Neural cell (in vitro differentiated cells): Measurements from ENCODE around the gene PPP2R2B. TPM values are rescaled to one million over a fixed set of nuclear protein-coding genes. Genes with fewer than 3 reads are reported as not detected.

Experiments used
- H2AFZ ChIP-seq: fragments of 200-600, 300-800 bp; sonication (generic), shearing (Covaris generic); 2 replicates; pipeline ENCODE4 v1.6.0; 2014; ENCODE audit warnings: low read depth, mild to moderate bottlenecking, antibody characterized with exemption, low read length, moderate library complexity
- H3F3A ChIP-seq: fragments of 200-600 bp; shearing (Covaris generic); 2 replicates; pipeline ENCODE4 v1.6.1; 2016; ENCODE audit warnings: mild to moderate bottlenecking, moderate library complexity, mixed read lengths, antibody characterized with exemption, low read length; ENCODE audit not compliant: insufficient read depth, poor library complexity, severe bottlenecking
- H3K27ac ChIP-seq: fragments of 200-600, 300-800 bp; sonication (generic), shearing (Covaris generic); 2 replicates; pipeline ENCODE4 v1.5.1; 2014; ENCODE audit warnings: mild to moderate bottlenecking, low read length, moderate library complexity
- H3K27me3 ChIP-seq: fragments of 300-800, 200-600 bp; sonication (generic), shearing (Covaris generic); 2 replicates; pipeline ENCODE4 v1.6.0; 2014; ENCODE audit warnings: mild to moderate bottlenecking, low read depth, low read length, moderate library complexity; ENCODE audit not compliant: insufficient read depth
- H3K36me3 ChIP-seq: fragments of 300-800, 200-600 bp; sonication (generic), shearing (Covaris generic); 2 replicates; pipeline ENCODE4 v1.5.1; 2014; ENCODE audit warnings: mild to moderate bottlenecking, antibody characterized with exemption, low read length, moderate library complexity; ENCODE audit not compliant: insufficient read depth
- H3K4me2 ChIP-seq: fragments of 300-800, 200-600 bp; sonication (generic), shearing (Covaris generic); 2 replicates; pipeline ENCODE4 v1.6.0; 2014; ENCODE audit warnings: mild to moderate bottlenecking, low read length
- H3K4me3 ChIP-seq: fragments of 300-800, 200-600 bp; sonication (generic), shearing (Covaris generic); 2 replicates; pipeline ENCODE4 v1.5.1; 2014; ENCODE audit warnings: mild to moderate bottlenecking, low read length, moderate library complexity
- H3K79me2 ChIP-seq: fragments of 200-600 bp; shearing (Covaris generic); replicated peaks from 2 replicates; pipeline ENCODE4 v1.6.0; 2014; ENCODE audit warnings: mild to moderate bottlenecking, low read length, moderate library complexity; ENCODE audit not compliant: insufficient read depth
- H3K9ac ChIP-seq: fragments of 300-800, 200-600 bp; sonication (generic), shearing (Covaris generic); 2 replicates; pipeline ENCODE4 v1.6.1; 2016; ENCODE audit warnings: mild to moderate bottlenecking, low read length, mixed read lengths
- H3K9me2 ChIP-seq: fragments of 200-600 bp; shearing (Covaris generic); 2 replicates; pipeline ENCODE4 v1.6.1; 2016; ENCODE audit warnings: mild to moderate bottlenecking, low read length, mixed read lengths; ENCODE audit not compliant: insufficient read depth
- H3K9me3 ChIP-seq: fragments of 200-600, 300-800 bp; sonication (generic), shearing (Covaris generic); 2 replicates; pipeline ENCODE4 v1.6.1; 2016; ENCODE audit warnings: mild to moderate bottlenecking, mixed run types, low read length, moderate library complexity, mixed read lengths
- H4K20me1 ChIP-seq: fragments of 200-600 bp; shearing (Covaris generic); 2 replicates; pipeline ENCODE4 v1.6.1; 2016; ENCODE audit warnings: mild to moderate bottlenecking, mixed run types; ENCODE audit not compliant: insufficient read depth
- CTCF ChIP-seq: fragments of 450-650 bp; IDR thresholded peaks from 2 replicates; pipeline ENCODE4 v1.5.1; 2014; ENCODE audit warnings: antibody characterized with exemption, mild to moderate bottlenecking, moderate library complexity; ENCODE audit not compliant: poor library complexity, severe bottlenecking
- EP300 ChIP-seq: fragments of 450-650 bp; conservative IDR thresholded peaks from 2 replicates; pipeline ENCODE4 v1.6.1; 2014; ENCODE audit warnings: antibody characterized with exemption, mild to moderate bottlenecking, moderate library complexity; ENCODE audit not compliant: poor library complexity, severe bottlenecking
- EZH2 ChIP-seq: fragments of 200-600, 300-800 bp; shearing (Covaris generic), sonication (generic); IDR thresholded peaks from 2 replicates; pipeline ENCODE4 v1.6.1; 2014; ENCODE audit warnings: antibody characterized with exemption, low read length, borderline replicate concordance, mild to moderate bottlenecking; ENCODE audit not compliant: insufficient read depth, poor library complexity, severe bottlenecking
- MXI1 ChIP-seq: fragments of 450-650 bp; conservative IDR thresholded peaks from 2 replicates; pipeline ENCODE4 v1.6.1; 2014; ENCODE audit warnings: antibody characterized with exemption, mild to moderate bottlenecking; ENCODE audit not compliant: poor library complexity, severe bottlenecking
- POLR2AphosphoS5 ChIP-seq: IDR thresholded peaks from 2 replicates; pipeline ENCODE4 v1.6.1; 2012
- RAD21 ChIP-seq: fragments of 450-650 bp; conservative IDR thresholded peaks from 2 replicates; pipeline ENCODE4 v1.6.1; 2014; ENCODE audit warnings: antibody characterized with exemption, mild to moderate bottlenecking, moderate library complexity
- REST ChIP-seq: IDR thresholded peaks from 2 replicates; pipeline ENCODE4 v1.6.1; 2012; ENCODE audit warnings: borderline replicate concordance
- SMC3 ChIP-seq: fragments of 450-650 bp; conservative IDR thresholded peaks from 2 replicates; pipeline ENCODE4 v1.6.1; 2014; ENCODE audit warnings: antibody characterized with exemption, mild to moderate bottlenecking, moderate library complexity; ENCODE audit not compliant: poor library complexity
- TAF1 ChIP-seq: IDR thresholded peaks from 2 replicates; pipeline ENCODE4 v1.6.1; 2012; ENCODE audit warnings: low read depth
- polyA plus RNA-seq: library from polyadenylated mRNA; depleted of rRNA; stranded (reverse); fragments of >200 nt; gene quantifications from 2 replicates; pipeline ENCODE4 v1.2.3, GENCODE V29; 2014

PPP2R2B gene
- polyA plus RNA-seq, 1 donor from 2014 or later = 250 TPM

- Histone ChIP-seq H2AFZ (no peak overlapping the region), H3K9me2 (no peaks in the 10 kb centered on the region), H3K9me3 (no peaks in the 10 kb centered on the region), H3K79me2 (no peaks in the 10 kb centered on the region), H3K36me3 (no peaks in the 10 kb centered on the region), H3K4me3 (no peak overlapping the region), H3K27ac (no peak overlapping the region), H3K4me2 (no peak overlapping the region), H4K20me1 (no peaks in the 10 kb centered on the region), H3K9ac (no peak overlapping the region), H3K27me3 (no peaks in the 10 kb centered on the region), H3F3A (no peaks in the 10 kb centered on the region)
- no peak for TF ChIP-seq EP300
- no peak for TF ChIP-seq EZH2
- no peak for TF ChIP-seq MXI1
- no peak for TF ChIP-seq CTCF
- TF ChIP-seq TAF1 = no peak
- no peak for TF ChIP-seq SMC3
- TF ChIP-seq REST = no peak
- no peak for TF ChIP-seq POLR2AphosphoS5
- no peak for TF ChIP-seq RAD21
These were observed 42.7 kb upstream of the PPP2R2B start for GRCh38 chr5:146921225-146921624.

GRCh38 chr5:146920351-146920881 is 41.9 kb upstream of the PPP2R2B start:
- Histone ChIP-seq H3K9me3 (no peaks in the 10 kb centered on the region), H3K4me2 (no peak overlapping the region), H3K4me3 (no peak overlapping the region)

More at GRCh38 chr5:146920351-146920881, 41.9 kb upstream of the PPP2R2B start:
- Histone ChIP-seq H3K9me2 (no peaks in the 10 kb centered on the region), H3K79me2 (no peaks in the 10 kb centered on the region), H3K9ac (no peak overlapping the region), H3F3A (no peaks in the 10 kb centered on the region), H3K36me3 (no peaks in the 10 kb centered on the region), H3K27me3 (no peaks in the 10 kb centered on the region), H2AFZ (no peak overlapping the region), H4K20me1 (no peaks in the 10 kb centered on the region), H3K27ac (no peak overlapping the region)
- TF ChIP-seq POLR2AphosphoS5 (no peak), MXI1 (no peak), REST (no peak), SMC3 (no peak), CTCF (no peak), EP300 (no peak), TAF1 (no peak), EZH2 (no peak), RAD21 (no peak)
